Right lobe of liver (tissue), 6 donors: Measurements from ENCODE around the gene KIAA1671. TPM values are rescaled to one million over a fixed set of nuclear protein-coding genes. Genes with fewer than 3 reads are reported as not detected.

Source experiments
- ATAC-seq, 4 donors: fragments of 200-7000 bp; cut with Tn5 transposase; one replicate each; pipeline ENCODE4 v1.9.1; 2020; ENCODE audit warnings: mild to moderate bottlenecking in 4 of 4, moderate library complexity in 4 of 4
- DNase-seq, 3 donors: peaks; one replicate each; pipeline ENCODE4 v3.0.0-alpha.2; 2020
- H3K27ac ChIP-seq, 3 donors: fragments of 200-600 bp; one replicate each; pipeline ENCODE4 v1.8.0; 2022
- H3K27me3 ChIP-seq, 2 donors: fragments of 200-600 bp; one replicate each; pipeline ENCODE4 v1.8.0; 2022
- H3K36me3 ChIP-seq, 4 donors: fragments of 200-600 bp; sonication (generic) in 1 of 4; one replicate each; pipeline versions ENCODE4 v1.5.1 to v1.8.0; 2017 to 2022; ENCODE audit warnings: control low read depth in 1 of 4
- H3K4me1 ChIP-seq, 4 donors: fragments of 200-600 bp; sonication (generic) in 1 of 4; one replicate each; pipeline versions ENCODE4 v1.5.1 to v1.8.0; 2017 to 2022; ENCODE audit warnings: control low read depth in 1 of 4
- H3K4me3 ChIP-seq, 3 donors: fragments of 200-600 bp; one replicate each; pipeline ENCODE4 v1.8.0; 2022
- H3K9me3 ChIP-seq, 4 donors: fragments of 200-600 bp; sonication (generic) in 1 of 4; one replicate each; pipeline versions ENCODE4 v1.5.1 to v1.8.0; 2017 to 2022; ENCODE audit warnings: control low read depth in 1 of 4
- CTCF ChIP-seq, 4 donors: fragments of 200-600 bp in 3 of 4; fragments of 450-650 bp in 1 of 4; IDR thresholded peaks; one replicate each; pipeline versions ENCODE4 v1.5.1 to v1.8.0; 2016 to 2022; ENCODE audit warnings: antibody characterized with exemption in 4 of 4, mild to moderate bottlenecking in 2 of 4
- POLR2A ChIP-seq: fragments of 450-650 bp; IDR thresholded peaks from one replicate; pipeline ENCODE4 v1.6.1; 2017; ENCODE audit warnings: antibody characterized with exemption, mild to moderate bottlenecking
- WGBS: methylation state at CpG from one replicate; pipeline ENCODE4 v1.1.6; 2018; ENCODE audit warnings: low coverage, low lambda C conversion rate; ENCODE audit not compliant: insufficient coverage; ENCODE audit errors: missing lambda C conversion rate; 5-methylcytosine and 5-hydroxymethylcytosine counted together
- intact Hi-C, 2 donors: fragments of 100-400 bp; cut with DNase I; formaldehyde crosslinking; loops; one replicate each; pipeline versions ENCODE4 v1.11.2 to v1.14.1; 2022
- total RNA-seq, 6 experiments: library from RNA; depleted of rRNA in 2 of 6; stranded (reverse); fragments of >200 nt in 2 of 6; fragmentation: NEBNext Ultra II Directional in 3 of 6; extraction: Animal tissue kit (Norgen Biotek cat#: 25700) in 3 of 6; gene quantifications; one replicate each; pipeline versions ENCODE4 v1.1.0 to v1.2.4, GENCODE V29; 2016 to 2023
- donor health status: DM: no; HTN: yes; CAD: no.
- donor health status: DM: no; HTN: no; CAD: no.
- donor health status: DM: no; HTN: no; CAD: no.
- donor health status: DM: no; HTN: yes; CAD: no.
- donor health status: DM: no; HTN: yes; CAD: no.

The KIAA1671 gene
- total RNA-seq, 6 experiments from 2014 or later = 31.1 to 56.6 (median 39.2) TPM

DNA sequence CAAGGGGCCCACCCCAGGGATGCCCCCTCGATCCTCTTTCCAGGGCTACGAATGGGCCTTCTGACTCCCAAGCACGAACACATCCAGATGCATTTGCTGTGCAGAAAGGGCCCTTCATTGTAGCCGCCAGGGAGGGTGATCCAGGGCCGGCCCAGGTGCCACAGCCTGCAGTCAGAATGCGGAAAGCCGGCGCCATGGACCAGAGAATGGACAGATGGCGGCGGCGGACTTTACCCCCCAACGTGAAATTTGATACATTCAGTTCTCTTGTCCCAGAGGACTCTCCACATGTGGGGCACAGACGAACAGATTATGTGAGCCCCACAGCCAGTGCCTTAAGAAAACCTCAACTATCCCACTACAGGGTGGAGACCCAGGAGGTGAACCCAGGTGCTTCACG, 87.2 kb downstream of the KIAA1671 start:
- WGBS = no CpG with 5 or more reads among the region's 14 CpGs
- intact Hi-C loops = no loop called here
- peaks cover 0 to 23% (median 9%) of the 10 kb centered on the region in 4 donors for H3K4me1 ChIP-seq
- no peak overlapping the region for H3K4me3 ChIP-seq
- no peaks in the 10 kb centered on the region for H3K36me3 ChIP-seq
- TF ChIP-seq CTCF (IDR thresholded peaks at IDR 0.05) = no peak
- no peak for TF ChIP-seq POLR2A
- H3K27me3 ChIP-seq = no peaks in the 10 kb centered on the region
- no peaks in the 10 kb centered on the region for H3K9me3 ChIP-seq
- no peak for DNase-seq
- peak; percentile 5 to 24 (median 7) for ATAC-seq
- peak overlapping the region in 1 of 3 donors; percentile 53 for H3K27ac ChIP-seq

DNA sequence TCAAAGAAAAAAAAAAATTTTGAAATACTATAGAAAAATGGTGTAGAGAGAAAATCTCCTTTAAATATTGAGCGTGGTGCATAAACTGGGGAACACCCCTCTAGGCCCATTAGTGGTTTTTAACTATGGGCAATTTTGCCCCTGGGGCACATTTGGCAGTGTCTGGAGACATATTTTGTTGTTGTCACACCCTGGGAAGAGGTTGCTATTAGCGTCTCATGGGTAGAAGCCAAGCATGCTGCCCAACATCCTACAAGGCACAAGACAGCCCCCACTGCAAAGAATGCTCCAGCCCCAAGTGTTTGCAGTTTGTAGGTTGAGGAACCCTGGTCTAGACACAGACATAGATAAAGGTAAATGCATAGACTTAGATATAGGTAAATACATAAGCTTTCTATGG, 92.6 kb downstream of the KIAA1671 start:
- WGBS = 100% methylated on average over 1 of the region's 2 CpGs

DNA sequence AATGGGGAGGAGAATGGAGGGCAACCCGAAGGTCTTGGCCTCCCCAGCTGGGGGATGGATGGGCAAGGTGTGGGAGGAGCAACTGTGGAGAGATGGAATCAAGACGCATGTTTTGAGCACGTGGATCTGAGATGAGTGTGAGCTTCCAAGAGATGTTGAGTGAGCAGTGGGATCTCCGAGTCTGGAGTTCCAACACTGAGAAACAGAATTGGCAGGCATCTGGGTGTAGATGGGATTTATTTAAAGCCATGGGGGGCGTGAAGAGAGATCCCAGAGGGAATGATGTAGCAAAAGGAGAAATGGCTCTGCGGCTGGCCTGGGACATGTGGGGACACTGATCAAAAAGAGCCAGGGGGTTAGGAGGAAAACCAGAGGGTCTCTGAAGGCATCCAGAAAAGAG, 95.6 kb downstream of the KIAA1671 start:
- WGBS = 85% methylated on average over 6 of the region's 6 CpGs
- intact Hi-C loops = loop anchor here in 1 of 2 donors (5.0 kb wide), 1 partner anchor 96 kb away; the partner anchor contains the start of gene KIAA1671
- H3K4me1 ChIP-seq = peaks cover 0 to 5% (median 2%) of the 10 kb centered on the region in 4 donors
- H3K9me3 ChIP-seq = no peaks in the 10 kb centered on the region
- H3K36me3 ChIP-seq = no peaks in the 10 kb centered on the region
- no peak for DNase-seq
- H3K27ac ChIP-seq = no peak overlapping the region
- H3K4me3 ChIP-seq = no peak overlapping the region
- no peak for ATAC-seq
- no peaks in the 10 kb centered on the region for H3K27me3 ChIP-seq
- TF ChIP-seq CTCF (IDR thresholded peaks at IDR 0.05) (no peak), POLR2A (no peak)

More for the DNA sequence above, 92.6 kb downstream of the KIAA1671 start:
- Histone ChIP-seq H3K27ac (no peak overlapping the region), H3K4me3 (no peak overlapping the region), H3K27me3 (no peaks in the 10 kb centered on the region), H3K9me3 (no peaks in the 10 kb centered on the region), H3K36me3 (no peaks in the 10 kb centered on the region), H3K4me1 (peaks cover 0 to 3% (median under 1%) of the 10 kb centered on the region in 4 donors)
- ATAC-seq (no peak), DNase-seq (no peak)
- TF ChIP-seq POLR2A (no peak), CTCF (IDR thresholded peaks at IDR 0.05) (no peak)
- intact Hi-C loops = loop anchor here in 1 of 2 donors (5.0 kb wide), 1 partner anchor 93 kb away; the partner anchor contains the start of gene KIAA1671

DNA sequence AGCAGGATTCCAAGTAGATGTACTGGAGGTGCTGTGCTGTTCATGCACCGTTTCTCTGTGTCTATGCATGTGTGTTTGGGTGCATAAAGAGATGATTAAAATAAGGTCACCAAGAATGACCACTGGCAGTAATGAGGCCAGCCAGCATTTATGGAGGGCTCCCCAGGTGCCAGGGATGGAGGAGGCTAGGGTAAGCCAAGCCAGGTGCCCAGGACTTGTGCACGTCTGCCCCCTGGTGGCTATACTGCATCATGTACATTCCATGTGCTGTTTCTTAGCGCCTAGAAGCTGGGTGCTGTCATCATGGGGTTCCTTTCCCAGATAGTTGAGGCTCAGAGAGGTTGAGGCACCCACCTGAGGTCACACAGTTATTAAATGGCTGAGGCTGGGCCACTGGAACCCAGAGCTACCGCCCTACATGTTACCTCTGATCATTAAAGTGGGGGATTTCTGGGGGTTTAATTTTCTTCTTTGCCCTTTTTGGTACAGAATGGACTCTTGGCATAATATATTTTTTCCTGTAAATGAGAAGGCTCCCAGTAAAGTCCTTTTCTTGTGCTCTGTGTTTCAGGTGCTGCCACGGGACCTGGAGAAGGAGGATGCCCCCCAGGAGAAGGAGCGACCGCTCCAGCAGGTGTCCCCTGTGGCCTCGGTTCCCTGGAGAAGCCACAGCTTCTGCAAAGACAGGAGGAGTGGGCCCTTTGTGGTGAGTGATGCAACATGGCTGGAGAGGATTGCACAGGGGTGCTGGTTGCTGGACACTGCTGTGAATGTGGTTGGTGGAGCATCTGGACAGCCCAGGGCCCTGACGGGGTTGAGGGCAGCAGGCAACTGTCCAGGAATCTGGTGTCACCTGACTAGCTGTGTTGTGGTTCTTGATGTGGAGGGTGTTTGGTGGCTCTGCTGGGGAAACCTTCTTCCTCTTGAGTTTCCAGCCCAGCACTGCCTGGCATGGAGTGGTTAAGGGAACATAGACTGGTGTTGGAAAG, 96.4 kb downstream of the KIAA1671 start:
- DNase-seq (peak; percentile 65 to 80 (median 76)), ATAC-seq (peak; percentile 86 to 94 (median 91))
- Histone ChIP-seq H3K27ac (no peak overlapping the region), H3K27me3 (no peaks in the 10 kb centered on the region), H3K9me3 (no peaks in the 10 kb centered on the region), H3K36me3 (no peaks in the 10 kb centered on the region), H3K4me3 (no peak overlapping the region), H3K4me1 (peaks cover 0 to 5% (median 2%) of the 10 kb centered on the region in 4 donors)
- intact Hi-C loops = loop anchor here in 1 of 2 donors (5.0 kb wide), 1 partner anchor 97 kb away; the partner anchor contains the start of gene KIAA1671
- 63% methylated on average over 7 of the region's 9 CpGs for WGBS
- TF ChIP-seq CTCF (IDR thresholded peaks at IDR 0.05) (peak; percentile 89 to 94 (median 90)), POLR2A (no peak)
